ENCODE results near the gene STXBP2.

DNA sequence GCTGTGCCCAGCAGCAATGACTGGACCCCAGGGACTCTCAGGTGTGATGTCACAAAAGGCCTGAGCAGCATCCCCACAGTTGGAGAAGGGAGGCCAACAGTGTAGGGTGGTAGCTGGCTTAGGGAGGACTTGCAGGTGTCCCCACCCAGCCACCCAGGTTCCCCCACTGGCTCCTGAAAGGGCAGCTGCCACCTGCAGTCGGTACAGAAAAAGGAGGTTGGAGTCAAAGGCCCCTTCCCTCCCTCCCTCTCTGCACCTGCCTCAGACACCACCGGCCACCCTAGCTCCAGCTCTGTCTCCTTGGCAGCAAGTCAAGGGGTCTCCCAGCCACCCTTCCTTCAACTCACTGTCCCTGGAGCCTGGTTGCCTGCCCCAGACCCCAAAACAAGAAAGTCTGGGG, 3.2 kb upstream of the STXBP2 start, which contains the start of gene PCP2:
- no peak for TF ChIP-seq ATF3 (IDR thresholded peaks at IDR 0.05)
- TF ChIP-seq EZH2 (IDR thresholded peaks at IDR 0.05): no peak
- TF ChIP-seq MAX (IDR thresholded peaks at IDR 0.05): no peak
- TF ChIP-seq RAD21 (IDR thresholded peaks at IDR 0.05; ENCODE audit: low read depth): no peak
- no peak for TF ChIP-seq CTCF (IDR thresholded peaks at IDR 0.05 in 2 of 3, conservative IDR thresholded peaks at IDR 0.05 in 1 of 3; ENCODE audit: borderline replicate concordance in 1 of 3, insufficient read depth in 1 of 3, low read depth in 2 of 3, low read length in 2 of 3)
- no peak for TF ChIP-seq ZFX (IDR thresholded peaks at IDR 0.05)
- no peak for TF ChIP-seq EGR1 (IDR thresholded peaks at IDR 0.05; ENCODE audit: low read depth)
- no peak for TF ChIP-seq POLR2A (IDR thresholded peaks at IDR 0.05; ENCODE audit: borderline replicate concordance, extremely low read depth, insufficient read depth, insufficient read length)
- no peak for TF ChIP-seq SP1 (IDR thresholded peaks at IDR 0.05; ENCODE audit: low read depth)
- TF ChIP-seq REST (IDR thresholded peaks at IDR 0.05; ENCODE audit: low read depth): no peak
